ENCODE results near the gene DUSP22.
"Not testable (repeated sequence)": the region's sequence is repeated elsewhere in the genome, so short reads cannot be mapped to it uniquely, and the experiment has no call there.

Gene DUSP22

GRCh38 chr6:366389-367297, 74.4 kb downstream of the DUSP22 start:
- no peak for DNase-seq

GRCh38 chr6:367298-367794, 75.1 kb downstream of the DUSP22 start:
- DNase-seq = no peak

- DNase-seq = no peak
These were observed 75.8 kb downstream of the DUSP22 start for GRCh38 chr6:367891-368630.

- DNase-seq = no peak
These were observed 77.5 kb downstream of the DUSP22 start for GRCh38 chr6:369559-370431.

- no peak for DNase-seq
These were observed 78.3 kb downstream of the DUSP22 start for GRCh38 chr6:370555-370954.

- not testable (repeated sequence) for DNase-seq
These were observed 79.6 kb downstream of the DUSP22 start for GRCh38 chr6:371851-372250.

GRCh38 chr6:372336-372911, 80.1 kb downstream of the DUSP22 start:
- no peak for DNase-seq

- DNase-seq = no peak
These were observed 80.7 kb downstream of the DUSP22 start for GRCh38 chr6:373031-373430.

GRCh38 chr6:373773-374724, 81.8 kb downstream of the DUSP22 start:
- peak; percentile 54 for DNase-seq

- no peak for DNase-seq
These were observed 82.7 kb downstream of the DUSP22 start for GRCh38 chr6:374956-375355.

- DNase-seq = no peak
These were observed 84.7 kb downstream of the DUSP22 start for GRCh38 chr6:376827-377640.

- DNase-seq = not testable (repeated sequence)
These were observed 85.3 kb downstream of the DUSP22 start for GRCh38 chr6:377641-378020.

- no peak for DNase-seq
These were observed 86.0 kb downstream of the DUSP22 start for GRCh38 chr6:378090-378957.

GRCh38 chr6:378958-379409, 86.7 kb downstream of the DUSP22 start:
- DNase-seq = no peak

GRCh38 chr6:379410-380181, 87.3 kb downstream of the DUSP22 start:
- DNase-seq = no peak

GRCh38 chr6:380234-381218, 88.2 kb downstream of the DUSP22 start:
- DNase-seq = no peak
